GM19395 (cell line): ENCODE measurements around the gene EVX2.

Experiments used
- ATAC-seq: cut with Tn5 transposase; IDR thresholded peaks from one replicate; pipeline ENCODE4 v1.9.1; 2021; ENCODE audit warnings: mild to moderate bottlenecking, moderate library complexity; ENCODE audit not compliant: unreplicated experiment

EVX2 gene

DNA sequence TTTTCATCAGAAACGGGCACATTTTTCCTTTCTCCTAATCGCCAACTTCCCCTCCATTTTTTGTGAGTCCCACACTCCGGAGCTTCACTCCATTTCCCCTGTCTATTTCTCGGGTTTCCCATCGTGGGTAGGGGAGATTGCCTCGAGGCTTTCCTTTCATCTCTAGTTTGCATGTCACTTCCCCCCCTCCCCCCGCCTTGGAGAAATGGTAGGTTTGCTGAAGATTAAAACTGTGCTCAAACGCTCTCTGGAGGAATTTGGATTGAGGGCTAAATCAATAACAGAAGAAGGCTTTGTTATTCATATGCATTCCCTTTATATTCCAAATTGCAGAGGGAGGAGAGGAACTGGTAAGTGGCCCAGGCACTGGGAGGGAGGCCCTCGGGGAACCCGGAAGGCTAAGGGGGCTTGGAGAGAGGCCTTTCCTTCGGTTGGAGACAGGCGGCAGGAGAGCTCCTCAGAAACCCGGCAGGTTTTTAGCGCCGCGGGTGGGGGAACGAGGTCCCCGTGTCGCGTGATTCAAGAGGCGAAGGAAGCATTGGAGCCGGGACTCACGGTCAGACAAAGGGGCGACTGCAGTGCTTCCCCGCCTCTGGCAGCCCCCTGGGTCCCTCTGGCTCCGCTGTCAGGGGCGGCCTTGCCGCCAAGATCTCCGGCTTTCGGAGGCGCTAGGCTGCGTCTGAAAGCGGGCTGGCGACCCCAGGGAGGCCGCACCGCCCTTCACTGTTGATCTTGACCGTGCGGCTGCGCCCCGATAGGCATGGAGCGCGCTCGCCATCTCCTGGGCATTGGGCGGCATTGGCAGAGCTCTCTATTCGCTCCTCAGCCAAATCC lies 13.4 kb upstream of the EVX2 start:
- ATAC-seq: peak; percentile 88

- ATAC-seq: no peak
Observed at GRCh38 chr2:176096243-176096985, 12.7 kb upstream of the EVX2 start.

GRCh38 chr2:176095421-176095820 lies 11.7 kb upstream of the EVX2 start:
- no peak for ATAC-seq

GRCh38 chr2:176094349-176094748 lies 10.6 kb upstream of the EVX2 start:
- no peak for ATAC-seq

GRCh38 chr2:176093898-176094249 lies 10.1 kb upstream of the EVX2 start:
- no peak for ATAC-seq

GRCh38 chr2:176093145-176093897 lies 9.6 kb upstream of the EVX2 start:
- ATAC-seq: no peak

- no peak for ATAC-seq
Observed at GRCh38 chr2:176092270-176093144, 8.7 kb upstream of the EVX2 start, which contains the start of gene HOXD13. Gene HOXD13 (plus strand): TSS chr2:176092721. CDS start chr2:176092891, 170 bp downstream.

DNA sequence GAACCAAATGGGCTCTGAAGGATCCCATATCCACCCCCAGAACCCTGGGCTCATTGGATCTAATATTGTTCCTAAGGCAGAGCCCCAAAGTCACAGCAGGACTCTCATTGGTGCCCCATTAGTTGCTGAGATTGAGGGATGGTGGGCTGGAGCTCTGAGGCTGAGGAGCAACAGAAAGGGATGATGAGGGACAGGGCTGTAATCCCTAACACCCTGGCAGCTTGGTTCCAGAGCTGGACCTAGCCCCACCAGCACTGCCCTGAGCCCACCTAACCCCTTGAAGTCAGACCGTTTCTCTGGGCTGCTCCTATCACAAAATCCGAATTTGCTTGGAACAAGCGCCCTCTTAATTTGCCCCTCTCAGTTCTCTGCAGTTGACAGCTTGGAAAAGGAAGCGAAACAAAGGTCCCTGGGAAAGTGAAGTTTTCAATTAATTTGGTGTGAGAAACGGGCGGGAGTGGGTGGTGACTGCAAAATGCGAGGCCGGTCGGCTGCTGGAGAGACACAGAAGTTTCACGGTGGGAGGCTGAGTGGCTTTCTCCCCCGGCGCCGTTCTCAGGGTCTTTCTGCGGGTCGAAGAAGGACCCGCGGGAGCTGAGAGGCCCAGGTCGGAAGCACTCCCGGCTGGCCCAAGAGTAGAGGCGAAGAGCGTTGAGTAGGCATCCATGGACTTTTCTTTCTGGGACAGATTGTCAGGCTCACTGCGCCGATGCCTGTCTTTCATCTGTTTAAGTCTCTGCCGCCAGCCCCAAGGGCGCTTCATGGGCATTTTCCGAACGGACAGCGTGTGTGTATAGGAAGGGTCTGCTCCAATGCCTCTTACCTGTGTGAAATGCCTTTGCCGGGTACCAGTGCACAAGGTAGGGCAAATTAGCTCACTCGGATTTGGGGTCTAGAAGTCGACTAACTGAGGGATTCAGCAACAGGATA lies 7.8 kb upstream of the EVX2 start:
- ATAC-seq: no peak

GRCh38 chr2:176090862-176091261 lies 7.1 kb upstream of the EVX2 start:
- no peak for ATAC-seq

- ATAC-seq: no peak
Observed at GRCh38 chr2:176089843-176090395, 6.2 kb upstream of the EVX2 start.

DNA sequence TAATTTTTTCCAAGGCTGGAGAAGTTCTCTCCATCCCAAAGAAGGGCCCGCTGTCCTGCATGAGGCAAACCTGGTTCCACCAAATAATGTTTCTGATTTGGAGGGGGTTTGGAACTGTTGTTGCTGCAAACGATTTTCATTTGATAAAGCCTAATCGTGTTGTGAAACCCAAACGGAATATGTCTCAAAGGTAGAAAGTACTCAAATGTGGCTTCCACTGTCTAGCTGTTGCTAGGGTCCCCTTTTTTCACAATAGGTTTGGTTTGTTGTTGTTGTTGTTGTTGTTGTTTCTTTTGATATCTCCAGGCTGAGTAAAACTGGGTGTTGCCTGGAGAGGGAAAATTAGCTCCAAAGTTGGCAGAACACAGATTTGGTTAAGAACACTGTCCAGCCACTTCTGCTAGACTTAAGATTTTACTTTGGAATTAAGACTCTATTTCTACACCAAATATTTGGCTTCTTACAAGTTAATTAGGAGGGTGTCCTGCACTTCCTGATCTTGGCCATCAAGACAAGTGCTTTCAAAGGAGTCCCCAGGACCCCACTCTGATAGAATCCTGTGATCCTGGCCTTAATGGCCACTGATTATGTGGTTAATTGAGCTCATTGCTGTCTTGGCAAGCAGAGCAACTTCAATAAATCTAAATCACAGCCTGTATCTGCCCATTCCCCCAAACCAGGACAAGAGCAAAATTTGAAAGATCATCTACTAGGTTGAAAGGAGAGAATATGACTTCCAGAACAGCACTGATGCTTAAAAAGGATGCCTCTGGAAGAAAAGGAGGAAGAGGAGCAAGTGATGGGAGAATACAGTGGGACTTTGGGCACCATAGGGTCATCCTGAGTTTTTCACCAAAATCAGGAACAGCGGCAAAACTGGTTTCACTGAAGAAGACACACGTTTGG lies 5.4 kb upstream of the EVX2 start:
- no peak for ATAC-seq

DNA sequence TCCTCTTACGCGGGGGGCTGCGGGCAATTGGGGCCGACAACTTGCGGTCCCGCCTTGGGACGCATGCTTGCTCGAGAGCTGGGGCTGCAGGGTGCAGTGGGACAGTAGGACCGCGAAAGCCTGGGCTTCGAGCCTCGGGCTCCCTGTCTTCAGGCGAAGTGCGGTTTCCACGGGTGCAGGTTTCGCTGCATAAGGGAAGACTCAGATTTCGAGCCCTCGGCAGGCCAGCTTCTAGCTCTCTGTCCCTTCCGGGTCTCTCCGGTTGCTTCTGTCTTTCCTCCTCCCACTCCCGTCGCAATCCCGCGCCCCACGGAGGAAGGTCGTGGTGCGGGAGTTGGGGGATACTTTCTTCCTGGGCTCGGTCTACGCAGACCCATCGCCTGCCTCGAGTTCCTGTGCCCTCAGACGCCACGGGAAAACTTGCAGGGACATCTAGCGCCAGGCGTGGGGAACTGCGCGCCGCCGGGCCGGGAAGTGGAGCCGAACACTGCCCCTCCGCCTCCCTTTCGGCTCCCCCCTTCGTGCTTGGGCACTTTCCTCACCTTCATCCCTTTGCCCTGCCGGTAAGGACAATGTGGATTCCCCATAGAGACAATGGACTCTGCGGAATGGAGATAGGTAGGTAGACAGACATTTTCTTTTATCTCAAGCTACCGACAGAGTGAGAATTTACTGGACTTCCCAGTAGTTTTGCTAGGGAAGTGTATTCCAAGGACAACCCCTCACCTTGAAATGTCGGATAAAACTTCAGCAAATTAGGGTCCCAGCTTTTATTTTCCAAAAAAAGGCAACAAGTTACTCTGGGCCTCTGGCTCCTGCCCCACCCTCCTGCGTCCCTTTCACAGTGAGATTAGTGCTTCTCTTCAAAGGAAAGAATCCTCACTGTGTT lies 4.5 kb upstream of the EVX2 start:
- no peak for ATAC-seq

DNA sequence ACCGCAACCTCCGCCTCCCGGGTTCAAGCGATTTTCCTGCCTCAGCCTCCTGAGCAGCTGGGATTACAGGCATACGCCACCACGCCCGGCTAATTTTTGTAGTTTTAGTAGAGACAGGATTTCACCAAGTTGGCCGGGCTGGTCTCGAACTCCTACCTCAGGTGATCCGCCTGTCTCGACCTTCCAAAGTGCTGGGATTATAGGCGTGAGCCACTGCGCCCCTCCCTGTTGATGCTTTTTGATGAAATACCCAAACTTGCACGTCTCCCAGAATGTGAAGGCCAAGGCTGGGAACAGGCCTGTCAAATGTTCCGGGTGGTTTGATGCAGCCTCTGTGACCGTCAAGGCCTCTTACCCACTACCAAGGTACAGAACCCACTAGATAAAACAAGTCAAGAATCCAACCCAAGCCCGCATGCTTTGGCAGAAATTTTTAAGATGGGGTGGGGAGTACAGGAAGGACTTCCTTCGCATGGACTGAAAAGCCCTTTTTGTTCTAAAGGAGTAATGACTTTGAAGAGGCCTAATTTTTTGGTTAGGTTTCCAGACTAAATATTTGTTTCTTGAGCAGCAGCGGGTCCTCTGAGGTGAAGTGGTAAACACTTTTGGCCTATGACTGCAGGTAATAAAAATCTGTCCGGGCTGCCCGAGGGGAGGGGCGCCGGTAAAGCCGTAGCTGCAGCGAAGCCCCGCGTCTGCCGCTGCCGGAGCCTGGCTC lies 3.7 kb upstream of the EVX2 start:
- no peak for ATAC-seq

- no peak for ATAC-seq
Observed at GRCh38 chr2:176085861-176086771, 2.4 kb upstream of the EVX2 start.

DNA sequence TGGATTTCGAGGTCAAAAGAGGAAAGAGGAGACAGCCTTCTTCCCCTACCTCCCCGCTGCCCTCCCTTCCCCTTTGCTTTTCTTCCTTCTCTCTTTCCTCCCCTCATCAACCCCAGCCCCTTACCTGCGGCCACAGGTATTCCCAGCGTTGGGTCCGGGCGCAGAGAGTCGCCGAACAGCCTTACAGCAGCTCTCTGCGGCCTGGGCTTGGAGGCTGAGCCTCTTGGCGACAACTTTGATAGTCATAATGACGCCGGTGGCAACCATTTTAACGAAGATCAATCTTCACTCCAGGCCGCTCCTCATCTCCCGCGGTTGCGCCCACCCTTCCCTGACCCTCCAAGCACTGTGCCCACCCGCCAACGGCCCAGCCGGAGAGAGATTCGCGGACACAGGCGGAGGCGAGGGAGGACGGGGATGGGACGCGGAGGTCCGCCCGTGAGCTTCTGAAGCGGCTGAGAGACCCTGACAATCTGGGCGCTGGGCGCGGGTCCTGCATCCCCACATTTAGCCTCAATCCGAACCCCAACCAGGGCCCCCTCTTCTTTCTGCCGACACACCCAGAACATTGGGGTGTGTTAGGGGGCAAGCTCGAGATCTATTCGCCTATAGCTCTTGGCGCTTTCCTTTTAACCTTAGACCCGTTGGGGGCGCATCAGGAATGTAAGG lies 1.5 kb upstream of the EVX2 start:
- ATAC-seq: no peak
